GM12878 (cell line): ENCODE results near the gene PLXNA4. TPM values are rescaled to one million over a fixed set of nuclear protein-coding genes. Genes with fewer than 3 reads are reported as not detected.

Experiments
- ATAC-seq: fragments of 200-7000 bp; cut with Tn5 transposase; 3 replicates; pipeline ENCODE4 v1.9.1; 2020; ENCODE audit warnings: mild to moderate bottlenecking, moderate library complexity
- BruUV-seq: library from RNA; stranded (reverse); fragments of 400-500 nt; replicated peaks from 2 replicates; lab custom pipeline; 2021; lab: Mats Ljungman, UMichigan
- CTCF ChIA-PET: fragments of 300-600 bp; sonication (Branson Sonifier 250); formaldehyde crosslinking; extraction: SDS; loops from one replicate; lab custom pipeline; 2021; ENCODE audit warnings: inconsistent platforms; lab: Yijun Ruan, JAX
- POLR2A ChIA-PET: fragments of 350-600 bp; formaldehyde crosslinking; extraction: SDS; loops from one replicate; lab custom pipeline; 2021; ENCODE audit warnings: inconsistent platforms; lab: Charles Lee
- RAD21 ChIA-PET: fragments of 300-600 bp; sonication (Branson Sonifier 250); formaldehyde crosslinking; loops from one replicate; lab custom pipeline; 2023; ENCODE audit warnings: antibody characterized with exemption; ENCODE audit not compliant: unreplicated experiment; lab: Charles Lee
- SMC1A ChIA-PET: fragments of 300-600 bp; sonication (Branson Sonifier 250); formaldehyde crosslinking; loops from one replicate; lab custom pipeline; 2023; ENCODE audit not compliant: unreplicated experiment, uncharacterized antibody; lab: Charles Lee
- DNase-seq: peaks from one replicate; pipeline ENCODE4 v3.0.0-alpha.2; 2011; ENCODE audit warnings: low read depth, low spot score
- FAIRE-seq: peaks from 3 replicates; lab custom pipeline; 2011; peaks lifted over from hg19 to GRCh38; lab: Jason Lieb, UNC
- H2AFZ ChIP-seq: 2 replicates; pipeline ENCODE4 v1.6.0; 2011; ENCODE audit warnings: low read depth, low read length, control low read depth; ENCODE audit not compliant: control insufficient read depth
- H3K27ac ChIP-seq: 2 replicates; pipeline ENCODE4 v1.5.1; 2011; ENCODE audit warnings: control low read depth; ENCODE audit not compliant: control insufficient read depth, insufficient read depth
- H3K27me3 ChIP-seq, 2 experiments: replicated peaks in 1 of 2; 2 replicates each; pipeline versions ENCODE4 v1.6.0 to v1.6.1; 2011; ENCODE audit warnings: low read length in 1 of 2; ENCODE audit not compliant: control insufficient read depth in 2 of 2, insufficient read depth in 2 of 2
- H3K36me3 ChIP-seq, 2 experiments: 2 replicates each; pipeline ENCODE4 v1.5.1; 2011; ENCODE audit warnings: low read length in 1 of 2; ENCODE audit not compliant: control insufficient read depth in 2 of 2, insufficient read depth in 2 of 2
- H3K4me1 ChIP-seq: 2 replicates; pipeline ENCODE4 v1.6.1; 2011; ENCODE audit warnings: mild to moderate bottlenecking, low read length, moderate library complexity, mixed read lengths; ENCODE audit not compliant: control insufficient read depth, insufficient read depth
- H3K4me2 ChIP-seq: 2 replicates; pipeline ENCODE4 v1.6.0; 2011; ENCODE audit warnings: control low read depth; ENCODE audit not compliant: control insufficient read depth, insufficient read depth
- H3K4me3 ChIP-seq: fragments of 200-600 bp; sonication (generic); 2 replicates; pipeline ENCODE4 v1.5.1; 2016
- H3K79me2 ChIP-seq: 2 replicates; pipeline ENCODE4 v1.6.0; 2011; ENCODE audit warnings: low read length; ENCODE audit not compliant: control insufficient read depth, insufficient read depth
- H3K9ac ChIP-seq: 2 replicates; pipeline ENCODE4 v1.8.0; 2011; ENCODE audit warnings: low read length, control low read depth, mixed read lengths; ENCODE audit not compliant: control insufficient read depth, insufficient read depth
- H3K9me3 ChIP-seq: replicated peaks from 3 replicates; pipeline ENCODE4 v1.5.1; 2011; ENCODE audit warnings: mild to moderate bottlenecking, low read length; ENCODE audit not compliant: control insufficient read depth, insufficient read depth
- H4K20me1 ChIP-seq: 2 replicates; pipeline ENCODE4 v1.6.0; 2011; ENCODE audit not compliant: control insufficient read depth, insufficient read depth
- BCL3 ChIP-seq: IDR thresholded peaks from 2 replicates; pipeline ENCODE4 v1.6.1; 2011; ENCODE audit warnings: borderline replicate concordance, low read depth, mild to moderate bottlenecking, moderate library complexity, low read length; ENCODE audit not compliant: insufficient read depth, poor library complexity, severe bottlenecking
- BHLHE40 ChIP-seq, 2 experiments: fragments of 450-650 bp in 1 of 2; IDR thresholded peaks; 2 replicates each; pipeline ENCODE4 v1.6.1; 2011 to 2017; ENCODE audit warnings: low read depth in 2 of 2, borderline replicate concordance in 1 of 2, improper control_type of control experiment in 1 of 2, low read length in 1 of 2, mild to moderate bottlenecking in 1 of 2
- CEBPZ ChIP-seq: fragments of 150-350 bp; IDR thresholded peaks from 2 replicates; pipeline ENCODE4 v1.6.1; 2016; ENCODE audit warnings: low read depth, low read length
- EP300 ChIP-seq, 2 experiments: fragments of 150-350 bp in 1 of 2; IDR thresholded peaks; 2 replicates each; pipeline ENCODE4 v1.6.1; 2011 to 2012; ENCODE audit warnings: low read depth in 2 of 2, low read length in 2 of 2, borderline replicate concordance in 1 of 2, improper control_type of control experiment in 1 of 2, inconsistent platforms in 1 of 2; ENCODE audit not compliant: control insufficient read depth in 1 of 2
- MTA2 ChIP-seq: fragments of 450-650 bp; IDR thresholded peaks from 2 replicates; pipeline ENCODE4 v1.6.1; 2016; ENCODE audit warnings: low read depth, mild to moderate bottlenecking, moderate library complexity
- NKRF ChIP-seq: fragments of 450-650 bp; conservative IDR thresholded peaks from 2 replicates; pipeline ENCODE4 v1.6.1; 2017; ENCODE audit warnings: mild to moderate bottlenecking, moderate library complexity
- PAX5 ChIP-seq: IDR thresholded peaks from 2 replicates; pipeline ENCODE4 v1.6.1; 2011; ENCODE audit warnings: low read depth, low read length, borderline replicate concordance
- USF2 ChIP-seq: IDR thresholded peaks from 2 replicates; pipeline ENCODE4 v1.6.1; 2011; ENCODE audit warnings: low read depth, low read length, improper control_type of control experiment, borderline replicate concordance
- ZBTB4 ChIP-seq: fragments of 450-650 bp; formaldehyde crosslinking; IDR thresholded peaks from 2 replicates; pipeline ENCODE4 v1.4.0; 2022; ENCODE audit warnings: mild to moderate bottlenecking, moderate library complexity
- WGBS: methylation state at CpG from one replicate; pipeline ENCODE4 v1.1.6; 2016; ENCODE audit warnings: low lambda C conversion rate; ENCODE audit not compliant: insufficient replicate concordance, insufficient coverage; ENCODE audit errors: missing lambda C conversion rate; 5-methylcytosine and 5-hydroxymethylcytosine counted together
- in situ Hi-C: fragments of 300-500 bp; cut with MboI; formaldehyde crosslinking; loops from 9 replicates; pipeline ENCODE4 v1.14.3; 2018; ENCODE audit warnings: mixed read lengths
- intact Hi-C: fragments of 100-400 bp; cut with micrococcal nuclease; formaldehyde crosslinking; loops from one replicate; pipeline ENCODE4 v1.14.2; 2022; ENCODE audit not compliant: unreplicated experiment
- polyA plus RNA-seq, 11 experiments: library from polyadenylated mRNA; depleted of rRNA in 4 of 11; unstranded in 6 of 11; stranded (reverse) in 5 of 11; fragments of >200 nt; fragmentation: Nextera tagmentation in 4 of 11; fragmentation: Illumina TruSeq in 1 of 11; extraction: Ambion mirVana in 4 of 11; extraction: Trizol in 1 of 11; gene quantifications; 1 replicate in 1 of 11; 2 replicates in 10 of 11; pipeline versions ENCODE4 v1.2.1 to v1.2.3, GENCODE V29; 2011 to 2016; ENCODE audit warnings: inconsistent platforms in 2 of 11, missing spikeins in 2 of 11, low read depth in 1 of 11
- total RNA-seq, 4 experiments: library from RNA; depleted of rRNA in 3 of 4; stranded (reverse); fragments of >200 nt in 3 of 4; fragmentation: Illumina TruSeq in 1 of 4; extraction: Trizol in 1 of 4; gene quantifications; 2 replicates each; pipeline versions ENCODE4 v1.2.1 to v1.2.3, GENCODE V29; 2013 to 2021

Gene PLXNA4
- total and polyA plus RNA-seq, 10 of the 15 experiments (the other 5 are each of a cell fraction or from before 2014, with no cell fraction given) = 0.03 TPM; not detected in 9

- Histone ChIP-seq H3K27ac (no peak overlapping the region), H3K36me3 (no peaks in the 10 kb centered on the region), H3K9me3 (no peaks in the 10 kb centered on the region), H3K27me3 (no peaks in the 10 kb centered on the region; a peak in 2 of 4 replicates), H3K4me2 (no peak overlapping the region), H4K20me1 (no peaks in the 10 kb centered on the region), H3K9ac (no peak overlapping the region), H2AFZ (no peak overlapping the region), H3K4me1 (no peaks in the 10 kb centered on the region), H3K4me3 (no peak overlapping the region), H3K79me2 (no peaks in the 10 kb centered on the region)
- ChIA-PET POLR2A (no interaction called here), CTCF (no interaction called here), SMC1A (interaction anchor here (1.2 kb wide), 1 partner anchor 12 kb away, joined by 3 read pairs; no protein-coding TSS in a partner anchor), RAD21 (no interaction called here)
- DNase-seq (no peak), ATAC-seq (no peak), FAIRE-seq (no peak)
- WGBS = 12% methylated on average over 3 of the region's 3 CpGs
- in situ Hi-C loops (no loop called here), intact Hi-C loops (no loop called here)
- no TSS peak for BruUV-seq
- TF ChIP-seq BHLHE40 (IDR thresholded peaks at IDR 0.05; ENCODE audit: borderline replicate concordance in 1 of 2, low read depth in 2 of 2, low read length in 1 of 2) = no peak
- TF ChIP-seq EP300 (IDR thresholded peaks at IDR 0.05; ENCODE audit: borderline replicate concordance in 1 of 2, control insufficient read depth in 1 of 2, low read depth in 2 of 2, low read length in 2 of 2) = no peak
- no peak for TF ChIP-seq CEBPZ
- no peak for TF ChIP-seq MTA2
- no peak for TF ChIP-seq PAX5
- TF ChIP-seq NKRF = no peak
- no peak for TF ChIP-seq BCL3
- no peak for TF ChIP-seq USF2
- no peak for TF ChIP-seq ZBTB4 (CRISPR knock-in tag)
These were observed 343.9 kb downstream of the PLXNA4 start for GRCh38 chr7:132232406-132232805.
